ENCODE results near the gene AAK1.

GRCh38 chr2:69685321-69686048 is 41.9 kb upstream of the AAK1 start:
- TF ChIP-seq PBX3 (IDR thresholded peaks at IDR 0.05) (no peak), CTCF (IDR thresholded peaks at IDR 0.05) (no peak), USF2 (IDR thresholded peaks at IDR 0.05; ENCODE audit: borderline replicate concordance, low read depth, low read length) (no peak), POLR2AphosphoS5 (IDR thresholded peaks at IDR 0.05; ENCODE audit: low read depth, low read length) (no peak), MAX (IDR thresholded peaks at IDR 0.05; ENCODE audit: low read depth) (no peak), MEF2A (IDR thresholded peaks at IDR 0.05; ENCODE audit: borderline replicate concordance, low read depth) (no peak), RFX5 (IDR thresholded peaks at IDR 0.05; ENCODE audit: low read length) (no peak), MXI1 (IDR thresholded peaks at IDR 0.05; ENCODE audit: low read depth, low read length) (no peak), NFIC (IDR thresholded peaks at IDR 0.05; ENCODE audit: borderline replicate concordance) (no peak), ZBTB33 (IDR thresholded peaks at IDR 0.05; ENCODE audit: borderline replicate concordance, low read depth) (no peak)
